HEK293T (cell line): Measurements from ENCODE around the gene MAP4K5.

Experiments used
- FOXM1 ChIP-seq: fragments of 450-650 bp; IDR thresholded peaks from 2 replicates; pipeline ENCODE4 v1.6.1; 2017; ENCODE audit warnings: mild to moderate bottlenecking, borderline replicate concordance
- L3MBTL2 ChIP-seq: fragments of 450-650 bp; conservative IDR thresholded peaks from 2 replicates; pipeline ENCODE4 v1.6.1; 2016; ENCODE audit warnings: mild to moderate bottlenecking
- ZNF384 ChIP-seq: fragments of 450-650 bp; IDR thresholded peaks from 2 replicates; pipeline ENCODE4 v1.6.1; 2016

DNA sequence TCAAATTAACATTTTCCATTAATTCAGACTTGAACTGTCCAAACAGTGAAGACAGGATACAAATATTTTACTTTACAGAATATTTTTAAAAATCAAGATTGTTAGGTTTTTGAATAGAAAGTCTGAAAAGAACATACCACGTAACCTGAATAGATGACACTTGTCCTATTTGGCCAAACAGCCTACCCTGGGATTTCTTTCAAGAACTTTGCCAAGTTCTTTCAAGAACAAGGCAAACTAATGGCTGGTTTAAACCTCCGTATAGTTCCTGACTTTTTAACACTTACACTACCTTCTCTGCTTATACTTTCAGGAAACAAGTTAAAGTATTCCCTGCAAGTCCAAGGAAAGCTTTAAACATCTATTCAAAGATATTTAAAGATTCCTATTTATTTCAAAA is 35.0 kb downstream of the MAP4K5 start:
- no peak for TF ChIP-seq FOXM1
- TF ChIP-seq ZNF384, result no peak
- no peak for TF ChIP-seq L3MBTL2
